Fibroblast of lung (primary cell): ENCODE data around the gene PAQR7. TPM values are rescaled to one million over a fixed set of nuclear protein-coding genes. Genes with fewer than 3 reads are reported as not detected.

ENCODE experiments used
- DNase-seq, 2 donors: peaks; one replicate each; pipeline versions ENCODE4 v3.0.0 to v3.0.0-alpha.2; 2010; ENCODE audit warnings: low read depth in 2 of 2
- H2AFZ ChIP-seq: 2 replicates; pipeline ENCODE4 v1.5.1; 2012; ENCODE audit warnings: low read length, control low read depth, inconsistent platforms
- H3K27ac ChIP-seq: 2 replicates; pipeline ENCODE4 v1.5.1; 2011; ENCODE audit warnings: low read length, control low read depth; ENCODE audit not compliant: insufficient read depth
- H3K27me3 ChIP-seq: 2 replicates; pipeline ENCODE4 v1.5.1; 2011; ENCODE audit warnings: mild to moderate bottlenecking, low read length; ENCODE audit not compliant: control insufficient read depth, insufficient read depth
- H3K36me3 ChIP-seq: 2 replicates; pipeline ENCODE4 v1.5.1; 2011; ENCODE audit warnings: low read length; ENCODE audit not compliant: control insufficient read depth, insufficient read depth
- H3K4me1 ChIP-seq: 2 replicates; pipeline ENCODE4 v1.5.1; 2011; ENCODE audit warnings: low read length; ENCODE audit not compliant: control insufficient read depth, insufficient read depth; ENCODE audit errors: extremely low read depth
- H3K4me2 ChIP-seq: 2 replicates; pipeline ENCODE4 v1.5.1; 2011; ENCODE audit warnings: low read length, control low read depth; ENCODE audit not compliant: insufficient read depth; ENCODE audit errors: extremely low read depth
- H3K4me3 ChIP-seq, 4 experiments: fragments of 200-600 bp in 1 of 4; sonication (generic) in 1 of 4; replicated peaks in 1 of 4; 2 replicates each; pipeline ENCODE4 v1.5.1; 2011 to 2016; ENCODE audit warnings: low read length in 4 of 4, low read depth in 3 of 4, mild to moderate bottlenecking in 3 of 4, control low read depth in 2 of 4, inconsistent platforms in 1 of 4, mixed read lengths in 1 of 4; ENCODE audit not compliant: insufficient read depth in 1 of 4; ENCODE audit errors: control extremely low read depth in 1 of 4
- H3K79me2 ChIP-seq: 2 replicates; pipeline ENCODE4 v1.5.1; 2012; ENCODE audit warnings: mild to moderate bottlenecking, low read length, inconsistent platforms; ENCODE audit not compliant: control insufficient read depth, insufficient read depth
- H3K9ac ChIP-seq: 2 replicates; pipeline ENCODE4 v1.5.1; 2011; ENCODE audit warnings: mild to moderate bottlenecking, low read length, control low read depth; ENCODE audit not compliant: insufficient read depth
- H3K9me3 ChIP-seq: 2 replicates; pipeline ENCODE4 v1.5.1; 2012; ENCODE audit warnings: low read depth, low read length; ENCODE audit not compliant: control insufficient read depth, insufficient read depth
- H4K20me1 ChIP-seq: 2 replicates; pipeline ENCODE4 v1.5.1; 2011; ENCODE audit warnings: low read length; ENCODE audit not compliant: control insufficient read depth, insufficient read depth; ENCODE audit errors: extremely low read depth
- EZH2 ChIP-seq: IDR thresholded peaks from 2 replicates; pipeline ENCODE4 v1.5.1; 2012; ENCODE audit warnings: low read length, control low read depth, mild to moderate bottlenecking; ENCODE audit errors: missing control alignments
- polyA plus RNA-seq, 2 donors: library from polyadenylated mRNA; depleted of rRNA in 1 of 2; stranded (reverse) in 1 of 2; unstranded in 1 of 2; fragments of >200 nt; gene quantifications; 2 replicates each; pipeline ENCODE4 v1.2.1, GENCODE V29; 2011 to 2012; ENCODE audit warnings: missing spikeins in 1 of 2
- total RNA-seq: library from RNA; depleted of rRNA; stranded (reverse); fragments of >200 nt; gene quantifications from 2 replicates; pipeline ENCODE4 v1.2.1, GENCODE V29; 2014
- TF ChIP-seq, protein P1 (sequence below), 2 donors: IDR thresholded peaks in 1 of 2; conservative IDR thresholded peaks in 1 of 2; 1 replicate in 1 of 2; 2 replicates in 1 of 2; pipeline ENCODE4 v1.5.1; 2011 to 2012; ENCODE audit warnings: low read length in 2 of 2, control low read depth in 1 of 2, inconsistent platforms in 1 of 2, low read depth in 1 of 2, mild to moderate bottlenecking in 1 of 2

PAQR7 gene
- total and polyA plus RNA-seq, 2 donors (not counting 1 experiment from before 2014, with no cell fraction given) = 12.8 to 15.9 TPM

DNA sequence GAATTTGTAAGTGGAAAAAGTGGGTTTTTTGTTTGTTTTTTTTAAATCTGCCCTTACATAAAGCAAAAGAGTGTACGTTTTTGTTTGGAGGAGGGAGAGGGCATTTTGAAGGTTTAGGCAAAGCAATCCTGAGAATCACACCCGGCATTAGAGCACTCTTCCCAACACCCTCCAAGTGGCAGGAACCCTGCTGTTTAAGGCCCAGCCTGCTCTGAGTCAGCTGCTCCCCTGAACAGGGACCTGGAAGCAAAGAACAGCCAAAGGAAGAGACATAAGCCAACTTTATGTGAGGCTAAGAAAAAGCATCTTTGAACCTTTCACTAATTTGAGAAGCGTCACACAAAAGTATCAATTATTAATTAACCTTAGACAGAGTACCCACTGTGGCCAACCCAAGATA, 38.8 kb downstream of the PAQR7 start:
- no peaks in the 10 kb centered on the region for H3K27me3 ChIP-seq
- no peak overlapping the region for H2AFZ ChIP-seq
- no peak overlapping the region for H3K27ac ChIP-seq
- H3K4me2 ChIP-seq = no peak overlapping the region
- H3K4me3 ChIP-seq = no peak overlapping the region
- TF ChIP-seq, protein P1, sequence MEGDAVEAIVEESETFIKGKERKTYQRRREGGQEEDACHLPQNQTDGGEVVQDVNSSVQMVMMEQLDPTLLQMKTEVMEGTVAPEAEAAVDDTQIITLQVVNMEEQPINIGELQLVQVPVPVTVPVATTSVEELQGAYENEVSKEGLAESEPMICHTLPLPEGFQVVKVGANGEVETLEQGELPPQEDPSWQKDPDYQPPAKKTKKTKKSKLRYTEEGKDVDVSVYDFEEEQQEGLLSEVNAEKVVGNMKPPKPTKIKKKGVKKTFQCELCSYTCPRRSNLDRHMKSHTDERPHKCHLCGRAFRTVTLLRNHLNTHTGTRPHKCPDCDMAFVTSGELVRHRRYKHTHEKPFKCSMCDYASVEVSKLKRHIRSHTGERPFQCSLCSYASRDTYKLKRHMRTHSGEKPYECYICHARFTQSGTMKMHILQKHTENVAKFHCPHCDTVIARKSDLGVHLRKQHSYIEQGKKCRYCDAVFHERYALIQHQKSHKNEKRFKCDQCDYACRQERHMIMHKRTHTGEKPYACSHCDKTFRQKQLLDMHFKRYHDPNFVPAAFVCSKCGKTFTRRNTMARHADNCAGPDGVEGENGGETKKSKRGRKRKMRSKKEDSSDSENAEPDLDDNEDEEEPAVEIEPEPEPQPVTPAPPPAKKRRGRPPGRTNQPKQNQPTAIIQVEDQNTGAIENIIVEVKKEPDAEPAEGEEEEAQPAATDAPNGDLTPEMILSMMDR (conservative IDR thresholded peaks at IDR 0.05 in 1 of 2, IDR thresholded peaks at IDR 0.05 in 1 of 2; ENCODE audit: low read depth in 1 of 2, low read length in 2 of 2) = no peak
- TF ChIP-seq EZH2 = no peak
- no peaks in the 10 kb centered on the region for H4K20me1 ChIP-seq
- no peaks in the 10 kb centered on the region for H3K9me3 ChIP-seq
- H3K79me2 ChIP-seq = no peaks in the 10 kb centered on the region
- H3K9ac ChIP-seq = no peak overlapping the region
- no peaks in the 10 kb centered on the region for H3K4me1 ChIP-seq
- H3K36me3 ChIP-seq = peaks cover 7% of the 10 kb centered on the region
- DNase-seq = no peak

DNA sequence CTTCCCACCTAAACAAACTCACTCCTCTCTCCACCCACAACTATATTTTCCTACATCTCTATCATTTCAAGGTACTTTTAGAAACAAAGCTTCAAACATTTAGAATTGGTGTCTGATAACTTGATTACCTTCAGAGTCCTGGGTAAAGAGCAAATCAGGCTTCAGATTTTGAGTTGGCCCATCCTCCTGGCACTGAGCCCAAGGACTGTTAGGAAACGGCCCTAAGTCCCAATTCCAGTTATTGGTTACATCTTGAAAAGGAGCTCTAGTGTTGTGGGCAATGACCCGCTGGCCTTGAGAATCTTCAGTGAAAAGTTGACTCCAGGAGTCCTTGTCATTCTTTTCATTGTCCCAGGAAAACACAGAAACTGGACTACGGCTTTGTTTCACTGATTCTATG, 40.6 kb downstream of the PAQR7 start:
- no peaks in the 10 kb centered on the region for H3K79me2 ChIP-seq
- H3K4me3 ChIP-seq = no peak overlapping the region
- no peaks in the 10 kb centered on the region for H4K20me1 ChIP-seq
- no peak overlapping the region for H3K27ac ChIP-seq
- no peak for DNase-seq
- peaks cover 13% of the 10 kb centered on the region for H3K36me3 ChIP-seq
- TF ChIP-seq EZH2 = no peak
- TF ChIP-seq, protein P1 (conservative IDR thresholded peaks at IDR 0.05 in 1 of 2, IDR thresholded peaks at IDR 0.05 in 1 of 2; ENCODE audit: low read depth in 1 of 2, low read length in 2 of 2) = no peak
- no peaks in the 10 kb centered on the region for H3K4me1 ChIP-seq
- no peak overlapping the region for H2AFZ ChIP-seq
- H3K9ac ChIP-seq = no peak overlapping the region
- H3K27me3 ChIP-seq = no peaks in the 10 kb centered on the region
- H3K9me3 ChIP-seq = no peaks in the 10 kb centered on the region
- no peak overlapping the region for H3K4me2 ChIP-seq

- Histone ChIP-seq H3K27ac (no peak overlapping the region), H3K27me3 (no peaks in the 10 kb centered on the region), H3K4me2 (no peak overlapping the region), H2AFZ (no peak overlapping the region), H3K9ac (no peak overlapping the region), H3K4me3 (no peak overlapping the region), H3K79me2 (no peaks in the 10 kb centered on the region), H3K9me3 (no peaks in the 10 kb centered on the region), H3K36me3 (peaks cover 19% of the 10 kb centered on the region), H4K20me1 (no peaks in the 10 kb centered on the region), H3K4me1 (no peaks in the 10 kb centered on the region)
- no peak for DNase-seq
- TF ChIP-seq, protein P1 (conservative IDR thresholded peaks at IDR 0.05 in 1 of 2, IDR thresholded peaks at IDR 0.05 in 1 of 2; ENCODE audit: low read depth in 1 of 2, low read length in 2 of 2) = no peak
- TF ChIP-seq EZH2 = no peak
Measured at GRCh38 chr1:25833158-25833557, 42.4 kb downstream of the PAQR7 start.
